GM19023 (cell line): ENCODE measurements around the gene PSEN1.

Experiments
- ATAC-seq: cut with Tn5 transposase; IDR thresholded peaks from one replicate; pipeline ENCODE4 v1.9.1; 2021; ENCODE audit warnings: mild to moderate bottlenecking, moderate library complexity; ENCODE audit not compliant: unreplicated experiment

PSEN1 gene

GRCh38 chr14:73250781-73251500, 114.6 kb downstream of the PSEN1 start:
- no peak for ATAC-seq

GRCh38 chr14:73251516-73252215, 115.4 kb downstream of the PSEN1 start:
- no peak for ATAC-seq

GRCh38 chr14:73252491-73253322, 116.4 kb downstream of the PSEN1 start:
- ATAC-seq = no peak

GRCh38 chr14:73253323-73253610, 117.0 kb downstream of the PSEN1 start:
- ATAC-seq = no peak

GRCh38 chr14:73253721-73254120, 117.4 kb downstream of the PSEN1 start:
- no peak for ATAC-seq

- no peak for ATAC-seq
Measured at GRCh38 chr14:73254247-73255004, 118.1 kb downstream of the PSEN1 start.

- no peak for ATAC-seq
Measured at GRCh38 chr14:73255005-73255400, 118.7 kb downstream of the PSEN1 start.

- ATAC-seq = no peak
Measured at GRCh38 chr14:73255693-73256225, 119.5 kb downstream of the PSEN1 start.

- no peak for ATAC-seq
Measured at GRCh38 chr14:73258076-73258475, 121.8 kb downstream of the PSEN1 start.

- ATAC-seq = no peak
Measured at GRCh38 chr14:73258845-73259611, 122.7 kb downstream of the PSEN1 start.

- no peak for ATAC-seq
Measured at GRCh38 chr14:73259837-73260236, 123.5 kb downstream of the PSEN1 start.

- ATAC-seq = no peak
Measured at GRCh38 chr14:73260574-73260973, 124.3 kb downstream of the PSEN1 start.

GRCh38 chr14:73261075-73261474, 124.8 kb downstream of the PSEN1 start:
- no peak for ATAC-seq

GRCh38 chr14:73261520-73262426, 125.5 kb downstream of the PSEN1 start:
- ATAC-seq = no peak

GRCh38 chr14:73262427-73263183, 126.3 kb downstream of the PSEN1 start:
- no peak for ATAC-seq

GRCh38 chr14:73263606-73264005, 127.3 kb downstream of the PSEN1 start:
- no peak for ATAC-seq

GRCh38 chr14:73264080-73264884, 128.0 kb downstream of the PSEN1 start:
- ATAC-seq = no peak
